NB4 (cell line): ENCODE measurements around the gene NOTUM.

Experiments
- POLR2A ChIP-seq: IDR thresholded peaks from 2 replicates; pipeline ENCODE4 v1.6.1; 2011; ENCODE audit warnings: mild to moderate bottlenecking; ENCODE audit not compliant: insufficient read length; ENCODE audit errors: extremely low read depth
- TF ChIP-seq, protein P1 (sequence below): IDR thresholded peaks from one replicate; pipeline ENCODE4 v1.5.1; 2012; ENCODE audit warnings: low read depth, low read length
- TF ChIP-seq, protein P2 (sequence below): IDR thresholded peaks from 2 replicates; pipeline ENCODE4 v1.6.1; 2011; ENCODE audit warnings: low read depth, low read length

DNA sequence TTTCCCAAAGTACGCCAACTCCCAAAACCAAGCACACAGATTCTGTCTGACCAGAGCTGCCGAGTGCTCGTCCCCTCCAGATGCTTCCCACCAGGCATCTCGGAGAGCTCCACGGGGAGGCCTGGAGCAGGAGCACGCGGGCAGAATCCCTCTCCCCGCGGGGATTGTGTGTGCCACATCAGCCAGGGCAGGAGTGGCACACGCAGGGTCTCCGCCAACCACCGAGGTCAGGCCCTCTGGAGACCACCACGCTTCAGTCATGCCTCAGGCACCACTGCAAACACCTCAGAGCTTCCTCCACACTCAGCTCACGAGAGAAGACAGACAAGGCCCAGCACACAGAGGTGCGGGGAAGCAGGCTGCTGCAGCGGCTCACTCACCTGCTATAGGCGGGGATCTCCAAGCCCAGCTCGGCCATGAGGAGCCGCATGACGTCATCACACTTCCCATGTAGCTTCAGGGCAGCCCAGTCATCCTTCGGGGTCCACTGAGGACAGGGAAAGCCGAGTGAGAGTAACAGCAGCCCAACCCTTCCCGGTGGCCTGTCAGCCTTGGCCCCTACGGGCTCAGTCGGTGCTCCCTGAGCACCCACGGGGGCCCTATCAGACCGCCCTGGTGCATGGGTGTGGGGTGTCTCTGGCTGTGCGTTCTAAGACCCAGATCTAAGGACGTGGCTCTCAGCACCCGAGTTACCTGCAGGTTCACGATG lies 47.4 kb downstream of the NOTUM start:
- TF ChIP-seq, protein P1, sequence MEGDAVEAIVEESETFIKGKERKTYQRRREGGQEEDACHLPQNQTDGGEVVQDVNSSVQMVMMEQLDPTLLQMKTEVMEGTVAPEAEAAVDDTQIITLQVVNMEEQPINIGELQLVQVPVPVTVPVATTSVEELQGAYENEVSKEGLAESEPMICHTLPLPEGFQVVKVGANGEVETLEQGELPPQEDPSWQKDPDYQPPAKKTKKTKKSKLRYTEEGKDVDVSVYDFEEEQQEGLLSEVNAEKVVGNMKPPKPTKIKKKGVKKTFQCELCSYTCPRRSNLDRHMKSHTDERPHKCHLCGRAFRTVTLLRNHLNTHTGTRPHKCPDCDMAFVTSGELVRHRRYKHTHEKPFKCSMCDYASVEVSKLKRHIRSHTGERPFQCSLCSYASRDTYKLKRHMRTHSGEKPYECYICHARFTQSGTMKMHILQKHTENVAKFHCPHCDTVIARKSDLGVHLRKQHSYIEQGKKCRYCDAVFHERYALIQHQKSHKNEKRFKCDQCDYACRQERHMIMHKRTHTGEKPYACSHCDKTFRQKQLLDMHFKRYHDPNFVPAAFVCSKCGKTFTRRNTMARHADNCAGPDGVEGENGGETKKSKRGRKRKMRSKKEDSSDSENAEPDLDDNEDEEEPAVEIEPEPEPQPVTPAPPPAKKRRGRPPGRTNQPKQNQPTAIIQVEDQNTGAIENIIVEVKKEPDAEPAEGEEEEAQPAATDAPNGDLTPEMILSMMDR: no peak
- TF ChIP-seq POLR2A: no peak
- TF ChIP-seq, protein P2, sequence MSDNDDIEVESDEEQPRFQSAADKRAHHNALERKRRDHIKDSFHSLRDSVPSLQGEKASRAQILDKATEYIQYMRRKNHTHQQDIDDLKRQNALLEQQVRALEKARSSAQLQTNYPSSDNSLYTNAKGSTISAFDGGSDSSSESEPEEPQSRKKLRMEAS: no peak
